Measurements from ENCODE around the gene RAP2A.

GRCh38 chr13:97385854-97386253 is 48.1 kb upstream of the RAP2A start:
- no peak for TF ChIP-seq EZH2 (IDR thresholded peaks at IDR 0.05)
- TF ChIP-seq CTCF (IDR thresholded peaks at IDR 0.05), result no peak

All from neural progenitor cell (in vitro differentiated cells).